HG03442 (cell line): Measurements from ENCODE around the gene ENPP6.

Experiments
- ATAC-seq: cut with Tn5 transposase; IDR thresholded peaks from one replicate; pipeline ENCODE4 v1.9.1; 2021; ENCODE audit warnings: mild to moderate bottlenecking, moderate library complexity; ENCODE audit not compliant: unreplicated experiment

ENPP6 gene

GRCh38 chr4:184110452-184111224 lies 107.0 kb downstream of the ENPP6 start:
- no peak for ATAC-seq

GRCh38 chr4:184108006-184108501 lies 109.6 kb downstream of the ENPP6 start:
- ATAC-seq, result no peak

GRCh38 chr4:184104419-184105101 lies 113.1 kb downstream of the ENPP6 start:
- no peak for ATAC-seq

GRCh38 chr4:184103527-184104264 lies 114.0 kb downstream of the ENPP6 start:
- ATAC-seq, result no peak

- ATAC-seq, result no peak
Observed at GRCh38 chr4:184102927-184103326, 114.7 kb downstream of the ENPP6 start.

GRCh38 chr4:184102488-184102887 lies 115.2 kb downstream of the ENPP6 start:
- ATAC-seq, result no peak

GRCh38 chr4:184101711-184102110 lies 116.0 kb downstream of the ENPP6 start:
- ATAC-seq, result no peak

GRCh38 chr4:184100297-184100885 lies 117.3 kb downstream of the ENPP6 start:
- peak; percentile 58 for ATAC-seq

GRCh38 chr4:184099535-184099966 lies 118.1 kb downstream of the ENPP6 start:
- ATAC-seq, result no peak

GRCh38 chr4:184099000-184099399 lies 118.7 kb downstream of the ENPP6 start:
- no peak for ATAC-seq

- no peak for ATAC-seq
Observed at GRCh38 chr4:184097815-184098214, 119.9 kb downstream of the ENPP6 start.

GRCh38 chr4:184097241-184097605 lies 120.5 kb downstream of the ENPP6 start:
- no peak for ATAC-seq

GRCh38 chr4:184096561-184097240 lies 121.0 kb downstream of the ENPP6 start:
- no peak for ATAC-seq

GRCh38 chr4:184094532-184095159 lies 123.0 kb downstream of the ENPP6 start:
- ATAC-seq, result no peak

- no peak for ATAC-seq
Observed at GRCh38 chr4:184091986-184092385, 125.7 kb downstream of the ENPP6 start.

GRCh38 chr4:184090571-184090970 lies 127.1 kb downstream of the ENPP6 start:
- ATAC-seq, result no peak

GRCh38 chr4:184080674-184081073 lies 137.0 kb downstream of the ENPP6 start:
- ATAC-seq, result no peak

- no peak for ATAC-seq
Observed at GRCh38 chr4:184074677-184075388, 142.8 kb downstream of the ENPP6 start.

- ATAC-seq, result no peak
Observed at GRCh38 chr4:184067931-184068554, 149.6 kb downstream of the ENPP6 start.
